ENCODE measurements around the gene PSKH1. TPM values are rescaled to one million over a fixed set of nuclear protein-coding genes. Genes with fewer than 3 reads are reported as not detected.

PSKH1 gene
- total and polyA plus RNA-seq, 4 donors = 8.3 to 23.8 (median 13.8) TPM

DNA sequence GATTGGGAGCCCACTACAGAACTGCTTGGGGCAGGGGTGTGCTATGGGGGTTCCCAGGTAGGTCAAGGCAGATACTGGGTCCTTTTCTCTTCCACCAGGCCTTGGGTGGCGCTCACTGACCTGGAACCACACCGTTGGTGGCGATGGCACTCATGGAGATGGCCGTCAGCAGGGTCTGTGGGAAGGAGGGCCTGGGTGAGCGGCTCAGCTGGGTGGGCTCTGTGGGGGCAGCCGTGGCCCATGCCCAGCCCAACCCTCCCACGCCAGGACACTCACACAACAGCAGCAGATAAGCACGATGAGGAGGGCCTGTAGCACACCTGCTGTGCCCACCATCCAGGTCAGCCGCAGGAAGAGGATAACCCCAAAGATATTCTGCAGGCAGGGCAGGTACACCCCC is 64.6 kb downstream of the PSKH1 start:
- no peak overlapping the region for H3K4me3 ChIP-seq (ENCODE audit: low read depth in 1 of 3, low read length in 3 of 3)
- DNase-seq (ENCODE audit: low spot score) = no peak
- peaks cover 19 to 40% (median 29%) of the 10 kb centered on the region in 4 donors for H3K4me1 ChIP-seq (ENCODE audit: control insufficient read depth in 4 of 4, insufficient read depth in 4 of 4, low read length in 3 of 4)
- peaks cover 0 to 16% (median 5%) of the 10 kb centered on the region in 4 donors for H3K36me3 ChIP-seq (ENCODE audit: control insufficient read depth in 4 of 4, insufficient read depth in 3 of 4, low read depth in 1 of 4, low read length in 3 of 4)
- no peaks in the 10 kb centered on the region for H3K27me3 ChIP-seq (ENCODE audit: control insufficient read depth in 4 of 4, insufficient read depth in 4 of 4, low read length in 3 of 4)
- no peak overlapping the region for H3K9ac ChIP-seq (ENCODE audit: low read depth in 1 of 2, low read length in 2 of 2)
- no peak overlapping the region for H3K27ac ChIP-seq (ENCODE audit: low read depth in 1 of 2, low read length in 2 of 2)
- no peak for TF ChIP-seq JUND (IDR thresholded peaks at IDR 0.05)
- no peak for TF ChIP-seq FOXA1 (IDR thresholded peaks at IDR 0.05)
- no peak for TF ChIP-seq EGR1 (IDR thresholded peaks at IDR 0.05; ENCODE audit: low read depth in 2 of 2)
- TF ChIP-seq HNF4A (conservative IDR thresholded peaks at IDR 0.05) = no peak
- no peak for TF ChIP-seq YY1 (IDR thresholded peaks at IDR 0.05)
- TF ChIP-seq TAF1 (conservative IDR thresholded peaks at IDR 0.05) = no peak
- TF ChIP-seq SP1 (IDR thresholded peaks at IDR 0.05) = no peak
- TF ChIP-seq MAX (IDR thresholded peaks at IDR 0.05) = no peak
- TF ChIP-seq REST (IDR thresholded peaks at IDR 0.05) = no peak
- TF ChIP-seq ZBTB33 (IDR thresholded peaks at IDR 0.05) = no peak
- TF ChIP-seq, protein P1, sequence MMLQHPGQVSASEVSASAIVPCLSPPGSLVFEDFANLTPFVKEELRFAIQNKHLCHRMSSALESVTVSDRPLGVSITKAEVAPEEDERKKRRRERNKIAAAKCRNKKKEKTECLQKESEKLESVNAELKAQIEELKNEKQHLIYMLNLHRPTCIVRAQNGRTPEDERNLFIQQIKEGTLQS (IDR thresholded peaks at IDR 0.05) = no peak
- TF ChIP-seq HNF4G (IDR thresholded peaks at IDR 0.05) = no peak
- TF ChIP-seq NR2F2 (IDR thresholded peaks at IDR 0.05) = no peak
- TF ChIP-seq GABPA (IDR thresholded peaks at IDR 0.05 in 1 of 2, conservative IDR thresholded peaks at IDR 0.05 in 1 of 2) = no peak
- no peak for TF ChIP-seq RXRA (IDR thresholded peaks at IDR 0.05)
- TF ChIP-seq RAD21 (IDR thresholded peaks at IDR 0.05) = no peak
- TF ChIP-seq, protein P2, sequence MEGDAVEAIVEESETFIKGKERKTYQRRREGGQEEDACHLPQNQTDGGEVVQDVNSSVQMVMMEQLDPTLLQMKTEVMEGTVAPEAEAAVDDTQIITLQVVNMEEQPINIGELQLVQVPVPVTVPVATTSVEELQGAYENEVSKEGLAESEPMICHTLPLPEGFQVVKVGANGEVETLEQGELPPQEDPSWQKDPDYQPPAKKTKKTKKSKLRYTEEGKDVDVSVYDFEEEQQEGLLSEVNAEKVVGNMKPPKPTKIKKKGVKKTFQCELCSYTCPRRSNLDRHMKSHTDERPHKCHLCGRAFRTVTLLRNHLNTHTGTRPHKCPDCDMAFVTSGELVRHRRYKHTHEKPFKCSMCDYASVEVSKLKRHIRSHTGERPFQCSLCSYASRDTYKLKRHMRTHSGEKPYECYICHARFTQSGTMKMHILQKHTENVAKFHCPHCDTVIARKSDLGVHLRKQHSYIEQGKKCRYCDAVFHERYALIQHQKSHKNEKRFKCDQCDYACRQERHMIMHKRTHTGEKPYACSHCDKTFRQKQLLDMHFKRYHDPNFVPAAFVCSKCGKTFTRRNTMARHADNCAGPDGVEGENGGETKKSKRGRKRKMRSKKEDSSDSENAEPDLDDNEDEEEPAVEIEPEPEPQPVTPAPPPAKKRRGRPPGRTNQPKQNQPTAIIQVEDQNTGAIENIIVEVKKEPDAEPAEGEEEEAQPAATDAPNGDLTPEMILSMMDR (IDR thresholded peaks at IDR 0.05; ENCODE audit: low read depth, low read length, missing input control) = no peak
- no peak for TF ChIP-seq FOXA2 (IDR thresholded peaks at IDR 0.05)
- 97% methylated on average over 9 of the region's 9 CpGs for WGBS
- no peaks in the 10 kb centered on the region for H3K9me3 ChIP-seq (ENCODE audit: control insufficient read depth in 4 of 4, low read length in 3 of 4)

All from liver (tissue), 9 donors.